LNCaP clone FGC (cell line): ENCODE measurements around the gene TMEM242.

Experiments
- DNase-seq: peaks from one replicate; pipeline ENCODE4 v3.0.0-alpha.2; 2011; ENCODE audit warnings: low read depth
- H3K4me3 ChIP-seq: 2 replicates; pipeline ENCODE4 v1.5.1; 2011; ENCODE audit warnings: mild to moderate bottlenecking, low read depth, low read length, control low read depth
- TF ChIP-seq, protein P1 (sequence below): IDR thresholded peaks from 2 replicates; pipeline ENCODE4 v1.5.1; 2012; ENCODE audit warnings: mild to moderate bottlenecking; ENCODE audit not compliant: control insufficient read depth, insufficient read depth; ENCODE audit errors: extremely low read depth

The TMEM242 gene

GRCh38 chr6:157284738-157285421, 38.4 kb downstream of the TMEM242 start:
- TF ChIP-seq, protein P1, sequence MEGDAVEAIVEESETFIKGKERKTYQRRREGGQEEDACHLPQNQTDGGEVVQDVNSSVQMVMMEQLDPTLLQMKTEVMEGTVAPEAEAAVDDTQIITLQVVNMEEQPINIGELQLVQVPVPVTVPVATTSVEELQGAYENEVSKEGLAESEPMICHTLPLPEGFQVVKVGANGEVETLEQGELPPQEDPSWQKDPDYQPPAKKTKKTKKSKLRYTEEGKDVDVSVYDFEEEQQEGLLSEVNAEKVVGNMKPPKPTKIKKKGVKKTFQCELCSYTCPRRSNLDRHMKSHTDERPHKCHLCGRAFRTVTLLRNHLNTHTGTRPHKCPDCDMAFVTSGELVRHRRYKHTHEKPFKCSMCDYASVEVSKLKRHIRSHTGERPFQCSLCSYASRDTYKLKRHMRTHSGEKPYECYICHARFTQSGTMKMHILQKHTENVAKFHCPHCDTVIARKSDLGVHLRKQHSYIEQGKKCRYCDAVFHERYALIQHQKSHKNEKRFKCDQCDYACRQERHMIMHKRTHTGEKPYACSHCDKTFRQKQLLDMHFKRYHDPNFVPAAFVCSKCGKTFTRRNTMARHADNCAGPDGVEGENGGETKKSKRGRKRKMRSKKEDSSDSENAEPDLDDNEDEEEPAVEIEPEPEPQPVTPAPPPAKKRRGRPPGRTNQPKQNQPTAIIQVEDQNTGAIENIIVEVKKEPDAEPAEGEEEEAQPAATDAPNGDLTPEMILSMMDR = no peak
- no peak overlapping the region for H3K4me3 ChIP-seq
- no peak for DNase-seq

DNA sequence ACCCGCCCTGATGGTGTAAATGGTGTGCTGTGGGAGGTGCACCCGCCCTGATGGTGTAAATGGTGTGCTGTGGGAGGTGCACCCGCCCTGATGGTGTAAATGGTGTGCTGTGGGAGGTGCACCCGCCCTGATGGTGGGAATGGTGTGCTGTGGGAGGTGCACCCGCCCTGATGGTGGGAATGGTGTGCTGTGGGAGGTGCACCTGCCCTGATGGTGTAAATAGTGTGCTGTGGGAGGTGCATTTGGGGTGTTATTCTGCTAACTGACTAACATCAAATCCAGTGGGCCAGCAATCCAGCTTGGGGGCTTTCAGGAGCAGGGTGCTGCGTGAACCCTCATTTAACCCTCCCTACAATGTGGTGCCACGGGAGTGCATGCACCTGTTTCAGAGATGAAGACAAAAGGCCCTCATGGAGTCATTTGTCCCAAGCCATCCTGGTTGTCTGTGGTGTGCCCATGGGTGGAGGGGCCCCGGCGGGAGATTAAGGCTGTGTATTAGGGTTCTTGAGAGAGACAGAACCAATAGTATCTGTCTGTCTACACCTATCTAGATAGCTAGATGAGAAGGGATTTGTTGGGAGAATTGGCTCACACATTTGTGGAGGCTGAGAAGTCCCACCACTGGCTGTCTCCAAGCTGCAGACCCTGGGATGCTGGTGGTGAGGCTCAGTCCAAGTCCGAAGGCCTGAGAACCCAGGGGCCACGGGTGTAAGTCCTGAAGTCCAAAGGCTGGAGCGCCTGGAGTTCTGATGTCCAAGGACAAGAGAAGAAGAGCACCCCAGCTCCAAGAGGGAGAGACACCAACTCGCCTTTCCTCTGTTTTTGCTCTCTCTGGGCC, 39.2 kb downstream of the TMEM242 start:
- DNase-seq = no peak
- no peak overlapping the region for H3K4me3 ChIP-seq
- TF ChIP-seq, protein P1 = no peak

DNA sequence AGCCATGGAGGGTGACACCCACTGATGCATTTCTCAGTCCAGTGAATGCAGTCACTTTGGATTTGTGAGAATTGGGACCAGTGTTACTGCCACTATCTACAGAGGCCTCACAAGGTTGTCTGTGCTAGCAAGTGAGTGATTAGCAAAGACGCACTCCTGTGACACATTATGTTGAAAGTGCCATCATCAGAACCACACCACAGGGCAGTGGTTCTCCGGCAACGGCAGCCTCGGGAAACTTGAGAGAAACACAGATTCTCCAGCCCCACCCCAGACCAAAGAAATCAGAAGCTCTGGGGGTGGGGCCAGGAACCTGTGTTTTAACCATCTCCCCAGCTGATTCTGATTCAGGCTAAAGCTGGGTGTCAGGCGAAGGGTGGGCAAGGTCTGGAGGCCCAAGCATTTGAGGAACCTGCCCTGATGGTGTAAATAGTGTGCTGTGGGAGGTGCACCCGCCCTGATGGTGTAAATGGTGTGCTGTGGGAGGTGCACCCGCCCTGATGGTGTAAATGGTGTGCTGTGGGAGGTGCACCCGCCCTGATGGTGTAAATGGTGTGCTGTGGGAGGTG, 39.9 kb downstream of the TMEM242 start:
- no peak overlapping the region for H3K4me3 ChIP-seq
- TF ChIP-seq, protein P1 = no peak
- no peak for DNase-seq

DNA sequence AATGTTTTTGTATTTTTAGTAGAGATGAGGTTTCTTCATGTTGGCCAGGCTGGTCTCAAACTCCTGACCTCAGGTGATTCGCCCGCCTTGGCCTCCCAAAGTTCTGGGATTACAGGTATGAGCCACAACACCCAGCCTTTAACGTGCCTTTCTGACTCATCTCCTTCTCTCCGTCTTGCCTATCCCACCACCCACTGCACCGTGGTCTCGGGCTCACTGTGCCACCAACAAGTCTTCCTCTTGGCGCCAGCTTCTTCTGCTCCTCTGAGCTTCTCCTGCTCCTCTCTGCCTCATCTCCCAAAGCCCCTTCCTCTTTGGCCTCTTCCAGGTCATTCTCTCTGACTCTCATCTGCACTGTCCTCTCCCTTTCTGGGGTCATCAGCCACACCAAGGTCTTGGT, 41.0 kb downstream of the TMEM242 start:
- no peak for DNase-seq
- TF ChIP-seq, protein P1 = no peak

GRCh38 chr6:157281570-157281969, 41.7 kb downstream of the TMEM242 start:
- no peak overlapping the region for H3K4me3 ChIP-seq
- TF ChIP-seq, protein P1 = peak; percentile 50
- DNase-seq = no peak

More for the DNA sequence above, 41.0 kb downstream of the TMEM242 start:
- H3K4me3 ChIP-seq = no peak overlapping the region

- no peak overlapping the region for H3K4me3 ChIP-seq
- TF ChIP-seq, protein P1 = no peak
Measured at GRCh38 chr6:157280947-157281346, 42.4 kb downstream of the TMEM242 start.

More at GRCh38 chr6:157280947-157281346, 42.4 kb downstream of the TMEM242 start:
- DNase-seq = no peak
